Mononuclear cell (primary cell): ENCODE measurements around the gene BIRC7. TPM values are rescaled to one million over a fixed set of nuclear protein-coding genes. Genes with fewer than 3 reads are reported as not detected.

ENCODE experiments used
- total RNA-seq: library from RNA; depleted of rRNA; stranded (reverse); fragments of >200 nt; gene quantifications from one replicate; pipeline ENCODE4 v1.2.3, GENCODE V29; 2012

BIRC7 gene
- total RNA-seq, 1 donor = 0.21 TPM

Other genes with a start within 250 kb of the BIRC7 start
- not detected for gene BHLHE23, start 228.9 kb upstream of the BIRC7 start, total RNA-seq
- gene YTHDF1, start 19.8 kb upstream of the BIRC7 start, total RNA-seq = 34.0 TPM
- gene NKAIN4, start 18.6 kb downstream of the BIRC7 start, total RNA-seq = not detected
- 36.4 TPM for gene ARFGAP1, start 36.9 kb downstream of the BIRC7 start, total RNA-seq
- not detected for gene COL20A1, start 57.3 kb downstream of the BIRC7 start, total RNA-seq
- gene CHRNA4, start 125.4 kb downstream of the BIRC7 start, total RNA-seq = not detected
- under 0.01 TPM for gene KCNQ2, start 236.8 kb downstream of the BIRC7 start, total RNA-seq